PC-3 (cell line): ENCODE measurements around the gene THSD7A. TPM values are rescaled to one million over a fixed set of nuclear protein-coding genes. Genes with fewer than 3 reads are reported as not detected.

Experiments used
- ATAC-seq: fragments of 200-7000 bp; cut with Tn5 transposase; 2 replicates; pipeline ENCODE4 v1.9.1; 2020; ENCODE audit warnings: mild to moderate bottlenecking, moderate library complexity
- BruUV-seq: library from RNA; stranded (reverse); fragments of 400-500 nt; replicated peaks from 2 replicates; lab custom pipeline; 2021; lab: Mats Ljungman, UMichigan
- CTCF ChIA-PET: fragments of 300-600 bp; sonication (Branson Sonifier 250); formaldehyde crosslinking; loops from one replicate; lab custom pipeline; 2022; ENCODE audit warnings: antibody characterized with exemption; lab: Charles Lee
- POLR2A ChIA-PET: fragments of 300-600 bp; sonication (Branson Sonifier 250); formaldehyde crosslinking; loops from one replicate; lab custom pipeline; 2022; ENCODE audit warnings: antibody characterized with exemption; ENCODE audit not compliant: unreplicated experiment; lab: Charles Lee
- DNase-seq: peaks from one replicate; pipeline ENCODE4 v3.0.0-alpha.2; 2015
- H2AFZ ChIP-seq: fragments of 300-600 bp; sonication (generic); 2 replicates; pipeline ENCODE4 v1.6.0; 2016; ENCODE audit warnings: antibody characterized with exemption, low read length
- H3F3A ChIP-seq: fragments of 300-600 bp; sonication (generic); one replicate; pipeline ENCODE4 v1.6.0; 2017; ENCODE audit warnings: antibody characterized with exemption, low read length, control low read depth, mild to moderate bottlenecking; ENCODE audit not compliant: unreplicated experiment
- H3K27ac ChIP-seq: fragments of 300-600 bp; sonication (generic); 2 replicates; pipeline ENCODE4 v1.5.1; 2016; ENCODE audit warnings: mild to moderate bottlenecking, low read length
- H3K27me3 ChIP-seq: fragments of 300-600 bp; sonication (generic); 2 replicates; pipeline ENCODE4 v1.6.1; 2016; ENCODE audit warnings: low read length, mixed read lengths
- H3K36me3 ChIP-seq: fragments of 300-600 bp; sonication (generic); 2 replicates; pipeline ENCODE4 v1.6.1; 2016; ENCODE audit warnings: low read depth, mixed run types, low read length, mixed read lengths
- H3K4me1 ChIP-seq: fragments of 300-600 bp; sonication (generic); 2 replicates; pipeline ENCODE4 v1.5.1; 2016; ENCODE audit warnings: low read length; ENCODE audit not compliant: insufficient read depth
- H3K4me2 ChIP-seq: fragments of 300-600 bp; sonication (generic); 2 replicates; pipeline ENCODE4 v1.6.0; 2016; ENCODE audit warnings: low read length
- H3K4me3 ChIP-seq: fragments of 300-600 bp; sonication (generic); 2 replicates; pipeline ENCODE4 v1.5.1; 2016; ENCODE audit warnings: mild to moderate bottlenecking, low read length, mixed read lengths
- H3K79me2 ChIP-seq: fragments of 300-600 bp; sonication (generic); 2 replicates; pipeline ENCODE4 v1.6.1; 2017; ENCODE audit warnings: low read length, mixed read lengths
- H3K9ac ChIP-seq: fragments of 300-600 bp; sonication (generic); 2 replicates; pipeline ENCODE4 v1.6.0; 2016; ENCODE audit warnings: mild to moderate bottlenecking, low read length
- H3K9me2 ChIP-seq: fragments of 300-600 bp; sonication (generic); replicated peaks from 2 replicates; pipeline ENCODE4 v1.6.1; 2016; ENCODE audit warnings: mixed run types, low read length, mixed read lengths
- H3K9me3 ChIP-seq: fragments of 300-600 bp; sonication (generic); 2 replicates; pipeline ENCODE4 v1.6.1; 2016; ENCODE audit warnings: low read length, mixed read lengths
- H4K20me1 ChIP-seq: fragments of 300-600 bp; sonication (generic); 2 replicates; pipeline ENCODE4 v1.6.1; 2016; ENCODE audit warnings: low read length, mixed read lengths
- EZH2 ChIP-seq: fragments of 300-600 bp; sonication (generic); IDR thresholded peaks from one replicate; pipeline ENCODE4 v1.6.1; 2017; ENCODE audit warnings: antibody characterized with exemption, mild to moderate bottlenecking, low read length; ENCODE audit not compliant: unreplicated experiment
- EZH2phosphoT487 ChIP-seq: fragments of 300-600 bp; sonication (generic); IDR thresholded peaks from 2 replicates; pipeline ENCODE4 v1.6.1; 2018; ENCODE audit warnings: mild to moderate bottlenecking, antibody characterized with exemption, low read length, borderline replicate concordance
- intact Hi-C: fragments of 100-400 bp; cut with micrococcal nuclease; formaldehyde crosslinking; loops from 2 replicates; pipeline ENCODE4 v1.9.0; 2023
- total RNA-seq: library from RNA; depleted of rRNA; stranded (reverse); fragments of >200 nt; gene quantifications from 2 replicates; pipeline ENCODE4 v1.2.3, GENCODE V29; 2014
- TF ChIP-seq, protein P1 (sequence below): fragments of 300-600 bp; sonication (generic); conservative IDR thresholded peaks from 2 replicates; pipeline ENCODE4 v1.5.1; 2017; ENCODE audit warnings: antibody characterized with exemption, low read depth, mild to moderate bottlenecking, low read length

The THSD7A gene
- total RNA-seq, 1 experiment from 2014 or later = 0.04 TPM

DNA sequence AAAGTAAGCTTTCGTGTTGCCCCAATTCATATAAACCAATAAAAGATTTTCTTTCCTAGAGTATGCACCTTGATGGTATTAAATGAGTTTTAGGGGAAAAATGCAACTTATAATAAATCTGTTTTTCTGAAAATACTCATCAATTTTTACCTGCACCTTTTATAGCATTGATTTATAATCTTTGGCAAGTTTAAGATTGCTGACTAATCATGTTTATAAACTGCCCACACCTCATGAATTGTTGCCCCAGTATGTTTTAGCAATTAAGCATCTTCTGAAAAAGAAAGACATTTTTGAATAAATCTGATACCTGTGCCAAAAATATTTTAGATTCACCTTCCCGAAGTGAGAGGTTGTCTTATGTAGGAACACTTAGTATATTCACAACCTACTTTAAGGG is 420.0 kb downstream of the THSD7A start:
- Histone ChIP-seq H3K4me1 (no peaks in the 10 kb centered on the region), H2AFZ (no peak overlapping the region), H3K9ac (no peak overlapping the region), H4K20me1 (no peaks in the 10 kb centered on the region), H3F3A (no peaks in the 10 kb centered on the region), H3K4me2 (no peak overlapping the region), H3K9me2 (no peaks in the 10 kb centered on the region), H3K27me3 (no peaks in the 10 kb centered on the region), H3K4me3 (no peak overlapping the region), H3K36me3 (no peaks in the 10 kb centered on the region), H3K27ac (no peak overlapping the region), H3K79me2 (no peaks in the 10 kb centered on the region), H3K9me3 (no peaks in the 10 kb centered on the region)
- BruUV-seq = no TSS peak
- ChIA-PET CTCF (no interaction called here), POLR2A (no interaction called here)
- intact Hi-C loops = no loop called here
- no peak for ATAC-seq
- TF ChIP-seq, protein P1, sequence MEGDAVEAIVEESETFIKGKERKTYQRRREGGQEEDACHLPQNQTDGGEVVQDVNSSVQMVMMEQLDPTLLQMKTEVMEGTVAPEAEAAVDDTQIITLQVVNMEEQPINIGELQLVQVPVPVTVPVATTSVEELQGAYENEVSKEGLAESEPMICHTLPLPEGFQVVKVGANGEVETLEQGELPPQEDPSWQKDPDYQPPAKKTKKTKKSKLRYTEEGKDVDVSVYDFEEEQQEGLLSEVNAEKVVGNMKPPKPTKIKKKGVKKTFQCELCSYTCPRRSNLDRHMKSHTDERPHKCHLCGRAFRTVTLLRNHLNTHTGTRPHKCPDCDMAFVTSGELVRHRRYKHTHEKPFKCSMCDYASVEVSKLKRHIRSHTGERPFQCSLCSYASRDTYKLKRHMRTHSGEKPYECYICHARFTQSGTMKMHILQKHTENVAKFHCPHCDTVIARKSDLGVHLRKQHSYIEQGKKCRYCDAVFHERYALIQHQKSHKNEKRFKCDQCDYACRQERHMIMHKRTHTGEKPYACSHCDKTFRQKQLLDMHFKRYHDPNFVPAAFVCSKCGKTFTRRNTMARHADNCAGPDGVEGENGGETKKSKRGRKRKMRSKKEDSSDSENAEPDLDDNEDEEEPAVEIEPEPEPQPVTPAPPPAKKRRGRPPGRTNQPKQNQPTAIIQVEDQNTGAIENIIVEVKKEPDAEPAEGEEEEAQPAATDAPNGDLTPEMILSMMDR = no peak
- no peak for TF ChIP-seq EZH2
- TF ChIP-seq EZH2phosphoT487 = no peak
- no peak for DNase-seq

DNA sequence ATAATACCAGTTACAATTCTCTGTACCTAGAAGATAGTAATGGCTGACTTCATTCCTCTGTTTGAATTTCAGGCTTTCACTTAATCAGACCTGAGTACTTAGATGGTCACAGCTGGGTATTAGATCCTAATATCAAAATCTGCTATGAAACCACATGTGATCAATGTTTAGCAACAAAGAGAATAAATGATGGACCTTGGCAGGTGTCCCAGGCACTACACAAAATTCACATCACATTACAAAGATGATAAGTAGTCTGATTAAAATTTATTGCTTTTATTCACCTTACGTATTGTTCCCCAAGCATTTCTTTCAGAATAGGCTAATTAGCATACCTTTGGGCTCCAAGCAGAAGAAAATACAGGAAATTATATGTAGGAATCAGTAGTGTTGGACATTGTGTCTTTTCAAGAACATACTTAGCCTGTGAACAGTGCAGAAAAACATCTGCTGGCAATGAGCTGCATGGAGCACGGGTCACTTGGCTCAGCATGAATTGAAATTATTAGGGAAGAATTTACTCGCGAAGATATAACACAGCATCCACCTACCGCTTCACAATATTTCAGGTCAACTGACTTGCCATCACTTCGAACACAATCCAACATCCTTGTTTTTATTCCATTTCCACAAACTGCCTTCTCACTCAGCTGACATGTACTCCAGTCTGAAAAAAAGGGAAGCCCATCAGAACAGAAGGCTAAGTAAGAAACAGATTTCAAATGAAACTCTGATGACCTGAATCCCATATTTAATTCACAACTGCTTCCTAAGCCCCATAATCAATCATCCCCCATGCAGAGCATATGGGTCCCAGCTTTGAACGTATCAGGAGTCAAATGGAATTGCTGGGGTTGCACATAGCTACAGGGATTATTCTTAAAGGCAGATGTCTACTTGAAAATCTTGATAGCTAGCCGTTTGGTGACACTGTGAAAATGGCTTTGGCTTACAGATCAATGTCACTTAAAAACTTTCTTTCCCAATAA is 421.0 kb downstream of the THSD7A start:
- Histone ChIP-seq H3K9me2 (no peaks in the 10 kb centered on the region), H3K27ac (no peak overlapping the region), H3K9me3 (no peaks in the 10 kb centered on the region), H4K20me1 (no peaks in the 10 kb centered on the region), H3K27me3 (no peaks in the 10 kb centered on the region), H3K36me3 (no peaks in the 10 kb centered on the region), H2AFZ (no peak overlapping the region), H3K9ac (no peak overlapping the region), H3K79me2 (no peaks in the 10 kb centered on the region), H3K4me3 (no peak overlapping the region), H3K4me2 (no peak overlapping the region), H3F3A (no peaks in the 10 kb centered on the region), H3K4me1 (no peaks in the 10 kb centered on the region)
- ATAC-seq (no peak), DNase-seq (no peak)
- TF ChIP-seq EZH2phosphoT487 (no peak), EZH2 (no peak)
- TF ChIP-seq, protein P1 = no peak
- ChIA-PET POLR2A (no interaction called here), CTCF (no interaction called here)
- intact Hi-C loops = no loop called here
- BruUV-seq = no TSS peak

DNA sequence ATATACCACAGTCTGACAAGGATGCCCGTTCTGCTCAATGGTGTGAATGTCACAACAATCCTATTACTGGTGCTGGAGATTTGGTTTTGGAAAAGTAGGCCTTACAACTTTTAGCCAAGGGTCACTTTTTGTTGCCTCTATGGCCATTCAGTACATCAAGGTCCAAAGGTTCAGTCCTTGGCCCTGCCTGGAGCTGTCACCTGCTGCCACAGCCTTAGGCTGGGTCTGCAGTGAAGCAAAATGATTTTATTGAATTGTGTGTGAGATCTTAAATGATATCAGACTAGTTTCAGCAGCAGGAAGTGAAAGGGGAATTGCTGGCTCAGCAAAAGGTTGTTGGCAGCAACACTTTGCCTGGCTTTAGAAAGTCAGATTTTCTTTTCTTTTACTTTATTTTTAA is 427.6 kb downstream of the THSD7A start:
- no peaks in the 10 kb centered on the region for H3K36me3 ChIP-seq
- no peaks in the 10 kb centered on the region for H3K9me2 ChIP-seq
- no peaks in the 10 kb centered on the region for H3F3A ChIP-seq
- H3K4me1 ChIP-seq = no peaks in the 10 kb centered on the region
- CTCF ChIA-PET = no interaction called here
- no peaks in the 10 kb centered on the region for H3K9me3 ChIP-seq
- no peak overlapping the region for H3K4me2 ChIP-seq
- DNase-seq (no peak), ATAC-seq (no peak)
- no TSS peak for BruUV-seq
- H4K20me1 ChIP-seq = no peaks in the 10 kb centered on the region
- H3K9ac ChIP-seq = no peak overlapping the region
- no peak overlapping the region for H3K27ac ChIP-seq
- intact Hi-C loops = no loop called here
- TF ChIP-seq EZH2phosphoT487 (no peak), EZH2 (no peak)
- TF ChIP-seq, protein P1 = no peak
- POLR2A ChIA-PET = no interaction called here
- no peak overlapping the region for H2AFZ ChIP-seq
- no peak overlapping the region for H3K4me3 ChIP-seq
- no peaks in the 10 kb centered on the region for H3K27me3 ChIP-seq
- no peaks in the 10 kb centered on the region for H3K79me2 ChIP-seq
